NCI-H2171 treated with DMSO at 0.1 percent for 48 hours (cell line): ENCODE results near the gene KIF16B.

Source experiments
- DNase-seq: peaks from one replicate; lab custom pipeline; 2025; lab: John Stamatoyannopoulos, UW

Gene KIF16B

GRCh38 chr20:16554766-16555543 is 18.3 kb downstream of the KIF16B start:
- peak; percentile 83 for DNase-seq

GRCh38 chr20:16553684-16554083 is 19.6 kb downstream of the KIF16B start:
- DNase-seq = no peak

- no peak for DNase-seq
Observed at GRCh38 chr20:16553101-16553500, 20.1 kb downstream of the KIF16B start.

- no peak for DNase-seq
Observed at GRCh38 chr20:16552015-16552414, 21.2 kb downstream of the KIF16B start.

- no peak for DNase-seq
Observed at GRCh38 chr20:16551607-16552006, 21.6 kb downstream of the KIF16B start.

GRCh38 chr20:16548068-16548672 is 25.1 kb downstream of the KIF16B start:
- no peak for DNase-seq

- DNase-seq = no peak
Observed at GRCh38 chr20:16544949-16545348, 28.3 kb downstream of the KIF16B start.

- no peak for DNase-seq
Observed at GRCh38 chr20:16542477-16542876, 30.8 kb downstream of the KIF16B start.

- DNase-seq = no peak
Observed at GRCh38 chr20:16541878-16542277, 31.4 kb downstream of the KIF16B start.

GRCh38 chr20:16541226-16541625 is 32.0 kb downstream of the KIF16B start:
- DNase-seq = no peak

- DNase-seq = no peak
Observed at GRCh38 chr20:16539280-16540021, 33.8 kb downstream of the KIF16B start.

GRCh38 chr20:16538779-16539178 is 34.5 kb downstream of the KIF16B start:
- no peak for DNase-seq

- no peak for DNase-seq
Observed at GRCh38 chr20:16537918-16538317, 35.3 kb downstream of the KIF16B start.

GRCh38 chr20:16537025-16537665 is 36.1 kb downstream of the KIF16B start:
- DNase-seq = no peak

GRCh38 chr20:16535277-16535676 is 38.0 kb downstream of the KIF16B start:
- DNase-seq = no peak

- no peak for DNase-seq
Observed at GRCh38 chr20:16533502-16533901, 39.7 kb downstream of the KIF16B start.

- no peak for DNase-seq
Observed at GRCh38 chr20:16531485-16531884, 41.8 kb downstream of the KIF16B start.

- DNase-seq = no peak
Observed at GRCh38 chr20:16530201-16530681, 43.0 kb downstream of the KIF16B start.

- peak; percentile 91 for DNase-seq
Observed at GRCh38 chr20:16528078-16528477, 45.2 kb downstream of the KIF16B start.

GRCh38 chr20:16527438-16527837 is 45.8 kb downstream of the KIF16B start:
- DNase-seq = no peak

- DNase-seq = no peak
Observed at GRCh38 chr20:16526433-16527380, 46.5 kb downstream of the KIF16B start.
